ENCODE results near the gene CDRT15.
A peak's percentile ranks its signal among the peaks of the same experiment; 100 is the strongest.
"Not testable (repeated sequence)": the region's sequence is repeated elsewhere in the genome, so short reads cannot be mapped to it uniquely, and the experiment has no call there.

CDRT15 gene

DNA sequence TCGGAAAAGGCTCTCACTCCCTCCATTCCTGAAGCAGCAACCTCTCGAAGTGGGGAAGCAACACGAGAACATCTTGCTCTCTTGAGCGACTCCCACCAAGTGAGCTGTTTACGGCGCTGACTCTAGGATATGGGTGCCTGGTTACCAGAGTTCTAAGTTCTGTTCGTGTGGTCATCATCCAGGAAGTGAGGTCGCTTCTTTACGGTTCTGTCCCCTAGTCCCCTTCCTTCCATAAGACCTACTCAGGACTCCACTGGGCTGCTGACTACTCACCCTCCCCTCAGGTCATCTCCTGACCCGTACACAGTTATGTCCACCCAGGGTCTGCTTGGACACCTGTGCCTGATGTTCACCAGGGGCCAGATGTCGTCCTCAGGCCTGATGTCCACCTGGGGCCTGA, at the start of gene CDRT15:
Gene CDRT15, minus strand, starts transcription at position 101 of the 400 bp plus-strand sequence. Its CDS starts 29 bp downstream, at position 72.
- DNase-seq (ENCODE audit: low read depth): not testable (repeated sequence)

GRCh38 chr17:14282726-14283125, 46.1 kb upstream of the CDRT15 start:
- DNase-seq (ENCODE audit: low read depth): no peak

DNA sequence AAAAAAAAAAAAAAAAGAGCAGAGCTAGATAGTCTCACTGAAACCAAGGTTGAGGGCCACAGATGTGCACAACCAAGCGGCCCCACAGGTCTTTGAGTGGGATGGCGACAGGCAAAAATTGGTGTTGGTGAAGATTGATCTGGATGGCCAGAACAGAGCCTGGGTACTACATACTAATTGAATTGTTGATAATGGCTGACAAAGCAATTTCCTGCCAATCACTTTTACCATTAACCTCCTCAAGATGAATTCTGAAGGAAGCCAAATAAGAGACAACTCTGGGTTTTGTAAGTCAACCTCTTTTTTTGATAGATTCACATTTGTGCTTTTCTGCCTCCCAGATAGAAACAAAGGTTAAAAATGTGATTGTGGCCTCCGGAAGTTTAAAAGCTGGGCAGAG, 44.9 kb upstream of the CDRT15 start:
- no peak for DNase-seq (ENCODE audit: low read depth)

DNA sequence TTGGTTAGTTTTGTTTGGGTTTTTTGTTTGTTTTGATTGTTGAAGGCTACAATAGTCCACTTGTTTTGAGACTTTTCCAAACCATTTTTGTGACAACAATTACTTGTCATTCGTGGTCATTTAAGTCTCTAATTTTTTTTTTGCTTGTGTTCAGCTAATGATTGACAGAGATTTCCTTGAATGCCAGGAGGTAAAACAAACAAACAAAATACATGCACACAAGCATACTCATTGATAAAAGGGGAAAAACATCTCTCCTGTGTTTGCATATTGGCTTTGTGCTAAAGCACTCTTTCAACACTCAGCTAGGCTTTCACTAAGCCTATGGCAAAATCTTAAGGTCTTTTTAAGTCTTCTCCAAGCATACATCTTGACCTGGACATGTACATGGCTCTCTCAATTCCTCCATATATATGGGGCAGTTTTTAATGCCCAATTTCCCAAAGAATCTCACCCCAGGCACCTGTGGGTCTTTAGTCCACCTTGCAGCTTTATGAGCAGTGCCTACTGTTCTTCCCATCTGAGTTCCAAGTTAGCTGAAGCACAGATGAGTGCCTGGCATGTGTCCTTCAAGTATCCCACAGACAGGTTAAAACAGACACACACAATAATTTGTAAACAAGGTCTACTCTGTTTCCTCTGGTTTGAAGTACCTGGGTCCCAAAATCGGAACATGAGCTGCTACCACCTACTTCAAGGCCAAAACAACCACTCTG, 40.0 kb upstream of the CDRT15 start:
- no peak for DNase-seq (ENCODE audit: low read depth)

DNA sequence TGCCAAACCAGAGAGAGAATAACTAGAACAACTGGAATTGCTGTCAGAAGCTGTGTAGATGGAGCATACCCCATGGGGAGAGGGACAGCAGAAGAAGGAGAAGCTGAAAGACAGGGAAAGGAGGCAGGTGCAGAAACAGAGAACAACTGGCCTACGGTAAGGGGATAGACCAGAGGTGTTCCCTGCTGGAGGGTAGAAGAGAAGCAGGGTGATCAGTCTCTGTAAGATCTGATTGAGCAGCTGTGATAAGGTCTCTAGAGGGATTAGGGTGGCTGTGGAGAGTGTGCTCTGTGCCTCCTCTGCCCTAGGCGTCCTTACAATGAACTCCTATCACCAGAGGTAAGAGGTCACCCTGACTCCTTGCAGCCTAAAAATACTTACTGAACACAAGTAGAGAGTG, 33.8 kb upstream of the CDRT15 start:
- no peak for DNase-seq (ENCODE audit: low read depth)

DNA sequence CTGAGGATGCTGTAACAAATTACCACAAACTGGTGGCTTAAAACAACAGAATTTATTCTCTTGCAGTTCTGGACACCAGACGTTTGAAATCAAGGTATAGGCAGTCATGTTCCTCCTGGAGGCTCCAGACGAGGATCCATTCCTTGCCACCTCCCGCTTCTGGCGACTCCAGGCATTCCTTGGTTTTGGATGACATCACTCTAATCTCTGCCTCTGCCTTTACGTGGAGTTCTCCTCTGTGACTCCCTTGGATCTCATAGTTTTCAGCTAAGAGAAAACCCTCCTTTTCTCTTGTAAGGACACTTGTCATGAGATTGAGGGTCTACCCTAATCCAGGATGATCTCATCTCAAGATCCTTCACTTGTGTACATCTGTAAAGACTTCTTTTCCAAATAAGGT, 32.8 kb upstream of the CDRT15 start:
- DNase-seq (ENCODE audit: low read depth): no peak

DNA sequence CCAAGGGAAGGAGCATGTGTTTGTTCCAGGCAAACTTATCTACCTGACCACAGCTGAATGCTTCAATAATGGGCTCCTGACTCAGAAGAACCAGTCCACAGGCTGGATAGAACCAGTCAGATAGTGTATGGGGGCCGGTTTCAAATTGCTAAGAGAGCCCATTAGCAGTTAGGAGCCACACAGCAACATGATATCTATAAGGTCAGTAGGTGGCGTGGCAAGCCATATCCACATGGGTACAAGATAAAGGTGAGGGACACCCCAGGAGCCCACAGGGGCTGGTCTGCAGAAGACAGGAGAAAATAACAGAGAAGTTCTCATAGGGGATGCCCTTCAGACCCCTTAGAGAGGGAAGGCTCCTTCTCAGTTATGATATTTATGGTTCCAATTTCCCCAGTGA, 31.6 kb upstream of the CDRT15 start:
- no peak for DNase-seq (ENCODE audit: low read depth)

DNA sequence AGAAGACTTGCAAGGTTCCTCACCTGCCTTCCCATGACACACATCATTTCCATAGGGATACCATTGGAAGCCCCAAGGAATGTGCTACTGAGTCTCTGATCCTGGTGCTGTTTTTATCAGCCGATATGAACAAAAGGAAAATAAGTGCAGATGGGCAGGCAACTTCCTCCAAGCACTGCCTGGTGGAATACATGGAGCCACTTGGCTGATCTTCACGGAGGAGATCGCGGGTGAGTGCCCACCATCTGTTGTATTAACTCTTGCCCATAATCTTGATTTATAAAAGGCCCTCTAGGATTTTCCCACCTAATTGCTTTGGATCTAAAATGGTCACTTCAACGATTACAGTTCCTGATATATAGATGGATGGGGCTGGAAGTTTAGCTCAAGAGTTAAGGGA, 24.7 kb upstream of the CDRT15 start:
- DNase-seq (ENCODE audit: low read depth): no peak

DNA sequence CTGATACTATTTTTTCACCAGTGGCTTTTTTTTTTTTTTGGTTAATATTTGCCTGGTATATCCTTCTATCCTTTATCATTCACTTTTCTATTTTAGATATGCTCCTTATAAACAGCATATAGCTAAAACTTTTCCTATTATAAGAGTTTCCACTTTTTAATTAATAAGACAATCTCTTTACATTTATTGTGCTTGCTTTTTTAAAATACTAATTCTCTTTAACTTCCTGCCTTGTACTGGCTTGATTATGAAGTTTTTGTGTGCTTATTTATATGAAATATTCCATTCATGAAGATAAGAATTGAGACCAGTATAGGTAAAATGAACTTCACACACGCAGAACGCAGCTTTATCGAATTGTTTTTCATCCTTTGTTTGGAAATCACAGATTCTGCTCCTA, 9.0 kb upstream of the CDRT15 start:
- DNase-seq (ENCODE audit: low read depth): no peak

GRCh38 chr17:14245002-14245401, 8.3 kb upstream of the CDRT15 start:
- DNase-seq (ENCODE audit: low read depth): no peak

GRCh38 chr17:14239271-14239670, 2.6 kb upstream of the CDRT15 start:
- not testable (repeated sequence) for DNase-seq (ENCODE audit: low read depth)

GRCh38 chr17:14236032-14236431, 630 bp downstream of the CDRT15 start:
- not testable (repeated sequence) for DNase-seq (ENCODE audit: low read depth)

- DNase-seq (ENCODE audit: low read depth): not testable (repeated sequence)
These were observed 1.6 kb downstream of the CDRT15 start for GRCh38 chr17:14235047-14235446.

GRCh38 chr17:14231187-14231586, 5.5 kb downstream of the CDRT15 start:
- DNase-seq (ENCODE audit: low read depth): not testable (repeated sequence)

- DNase-seq (ENCODE audit: low read depth): peak; percentile 70
These were observed 7.8 kb downstream of the CDRT15 start for GRCh38 chr17:14228903-14229302.

- DNase-seq (ENCODE audit: low read depth): no peak
These were observed 9.6 kb downstream of the CDRT15 start for GRCh38 chr17:14227052-14227451.

DNA sequence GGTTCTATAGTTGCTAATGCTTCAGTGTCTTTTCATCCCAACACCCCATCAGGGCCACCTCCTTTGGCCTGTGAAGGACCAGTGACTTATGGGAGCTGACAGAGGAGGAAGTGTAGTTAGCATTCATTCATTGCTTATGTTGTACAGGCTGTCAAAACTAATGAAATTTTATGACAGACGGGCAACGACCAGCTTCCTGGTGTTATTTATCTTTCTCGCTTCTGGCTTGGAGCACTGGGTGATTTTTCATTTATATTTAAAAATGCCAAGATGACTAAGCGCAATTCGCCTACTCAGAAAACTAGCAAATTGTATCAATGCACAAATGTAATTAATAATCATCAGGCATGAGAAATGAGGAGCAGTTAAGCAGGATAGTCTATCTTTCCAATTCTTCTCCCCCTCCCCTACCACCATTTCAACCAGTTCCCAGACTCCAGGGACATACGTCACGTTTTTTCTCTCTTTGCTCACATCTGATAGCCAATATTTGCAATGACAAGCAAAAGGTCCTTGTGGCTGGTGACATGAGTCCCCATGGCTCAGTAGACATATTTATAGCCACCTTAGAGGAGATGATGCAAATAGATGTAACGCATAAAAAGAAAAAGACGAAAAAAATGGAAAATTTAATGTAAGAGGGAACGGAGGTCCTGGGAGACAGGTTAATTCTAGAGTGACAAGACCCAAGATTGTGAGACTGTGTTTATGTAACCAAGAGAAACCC, 11.2 kb downstream of the CDRT15 start:
- DNase-seq (ENCODE audit: low read depth): no peak

GRCh38 chr17:14222611-14223010, 14.1 kb downstream of the CDRT15 start:
- no peak for DNase-seq (ENCODE audit: low read depth)

- peak; percentile 23 for DNase-seq (ENCODE audit: low read depth)
These were observed 22.4 kb downstream of the CDRT15 start for GRCh38 chr17:14214271-14214670.

DNA sequence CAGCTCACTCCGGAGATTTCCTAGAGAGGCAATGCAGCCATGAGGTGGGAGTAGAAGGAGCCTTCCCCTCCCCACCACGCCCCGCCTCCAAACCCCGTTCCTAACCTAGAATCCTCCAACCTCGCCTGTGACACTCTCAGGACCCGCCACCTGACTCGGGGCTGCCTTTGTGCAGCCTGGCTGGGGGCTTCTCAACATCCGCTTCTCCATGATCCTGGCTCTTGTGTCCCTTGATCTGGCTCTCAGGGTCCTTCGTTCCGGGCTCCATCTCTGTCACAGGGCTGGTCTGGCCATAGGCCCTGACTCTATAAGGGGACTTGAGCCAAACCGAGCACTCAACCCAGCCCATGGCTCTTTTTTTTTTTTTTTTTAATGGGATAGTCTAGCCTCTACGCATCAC, 24.3 kb downstream of the CDRT15 start:
- DNase-seq (ENCODE audit: low read depth): no peak

GRCh38 chr17:14211801-14212200, 24.9 kb downstream of the CDRT15 start:
- DNase-seq (ENCODE audit: low read depth): no peak

DNA sequence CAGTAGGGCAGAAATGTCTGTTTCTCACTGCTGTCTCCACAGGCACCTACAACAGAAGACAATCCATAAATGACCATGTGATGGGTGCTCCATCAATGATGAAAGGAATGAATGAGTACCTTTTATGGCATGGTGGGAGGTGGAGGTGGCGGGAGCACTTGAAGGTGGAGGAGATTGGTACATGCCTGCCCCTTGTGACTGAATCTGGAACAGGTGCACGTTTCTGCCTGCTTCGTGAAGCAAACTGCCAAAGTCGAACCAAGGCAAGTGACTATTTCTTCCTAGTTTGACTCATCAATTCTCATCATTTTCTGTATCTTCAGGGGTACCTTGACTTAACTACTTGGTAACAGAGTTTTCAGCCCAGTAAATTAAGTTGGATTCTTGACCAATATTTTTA, 25.4 kb downstream of the CDRT15 start:
- DNase-seq (ENCODE audit: low read depth): no peak

GRCh38 chr17:14209215-14209614, 27.4 kb downstream of the CDRT15 start:
- DNase-seq (ENCODE audit: low read depth): no peak

DNA sequence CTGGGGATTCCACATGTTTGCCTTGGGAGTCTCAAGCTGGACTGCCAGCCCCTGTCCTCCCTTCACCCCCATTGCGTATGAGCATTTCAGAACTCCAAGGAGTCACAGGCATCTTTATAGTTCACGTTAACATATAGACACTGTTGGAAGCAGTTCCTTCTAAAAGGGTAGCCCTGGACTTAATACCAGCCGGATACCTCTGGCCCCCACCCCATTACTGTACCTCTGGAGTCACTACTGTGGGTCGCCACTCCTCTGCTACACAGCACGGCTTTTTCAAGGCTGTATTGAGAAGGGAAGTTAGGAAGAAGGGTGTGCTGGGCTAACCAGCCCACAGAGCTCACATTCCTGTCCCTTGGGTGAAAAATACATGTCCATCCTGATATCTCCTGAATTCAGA, 28.9 kb downstream of the CDRT15 start:
- no peak for DNase-seq (ENCODE audit: low read depth)
